ENCODE measurements around the gene CUEDC1.

CUEDC1 gene

GRCh38 chr17:57999010-57999495 lies 43.8 kb upstream of the CUEDC1 start:
- H3K4me3 ChIP-seq (ENCODE audit: low read length), result no peak overlapping the region
- TF ChIP-seq CTCF (IDR thresholded peaks at IDR 0.05; ENCODE audit: insufficient read depth, low read depth, low read length, missing control alignments), result no peak
- DNase-seq (ENCODE audit: low read depth), result no peak

- no peak overlapping the region for H3K4me3 ChIP-seq (ENCODE audit: low read length)
- no peak for DNase-seq (ENCODE audit: low read depth)
- TF ChIP-seq CTCF (IDR thresholded peaks at IDR 0.05; ENCODE audit: insufficient read depth, low read depth, low read length, missing control alignments), result no peak
Measured at GRCh38 chr17:57997085-57997809, 42.0 kb upstream of the CUEDC1 start.

GRCh38 chr17:57995076-57995956 lies 40.1 kb upstream of the CUEDC1 start:
- peak; percentile 75 for TF ChIP-seq CTCF (IDR thresholded peaks at IDR 0.05; ENCODE audit: insufficient read depth, low read depth, low read length, missing control alignments)
- peak; percentile 74 for DNase-seq (ENCODE audit: low read depth)
- H3K4me3 ChIP-seq (ENCODE audit: low read length), result no peak overlapping the region

- no peak overlapping the region for H3K4me3 ChIP-seq (ENCODE audit: low read length)
- DNase-seq (ENCODE audit: low read depth), result no peak
- no peak for TF ChIP-seq CTCF (IDR thresholded peaks at IDR 0.05; ENCODE audit: insufficient read depth, low read depth, low read length, missing control alignments)
Measured at GRCh38 chr17:57994436-57994835, 39.2 kb upstream of the CUEDC1 start.

GRCh38 chr17:57993471-57994365 lies 38.5 kb upstream of the CUEDC1 start:
- no peak for DNase-seq (ENCODE audit: low read depth)
- no peak for TF ChIP-seq CTCF (IDR thresholded peaks at IDR 0.05; ENCODE audit: insufficient read depth, low read depth, low read length, missing control alignments)

GRCh38 chr17:57991537-57991936 lies 36.3 kb upstream of the CUEDC1 start:
- no peak overlapping the region for H3K4me3 ChIP-seq (ENCODE audit: low read length)
- no peak for DNase-seq (ENCODE audit: low read depth)
- TF ChIP-seq CTCF (IDR thresholded peaks at IDR 0.05; ENCODE audit: insufficient read depth, low read depth, low read length, missing control alignments), result no peak

More at GRCh38 chr17:57993471-57994365, 38.5 kb upstream of the CUEDC1 start:
- no peak overlapping the region for H3K4me3 ChIP-seq (ENCODE audit: low read length)
